ENCODE data around the gene PFDN2. TPM values are rescaled to one million over a fixed set of nuclear protein-coding genes. Genes with fewer than 3 reads are reported as not detected.

PFDN2 gene
- total and polyA plus RNA-seq, 2 experiments from 2014 or later, result 35.9 to 121 TPM

GRCh38 chr1:161082996-161083747 lies 34.7 kb downstream of the PFDN2 start:
- H3K4me1 ChIP-seq (ENCODE audit: insufficient read depth), result peaks cover 62% of the 10 kb centered on the region
- H3K36me3 ChIP-seq (ENCODE audit: low read depth), result no peaks in the 10 kb centered on the region
- peak overlapping the region; percentile 69 for H2AFZ ChIP-seq
- H3F3A ChIP-seq (ENCODE audit: insufficient read depth), result peaks cover 41% of the 10 kb centered on the region
- H3K27me3 ChIP-seq (replicated peaks; ENCODE audit: insufficient read depth), result no peaks in the 10 kb centered on the region
- 24 to 27% methylated on average over 7 to 8 of the region's 8 CpGs for WGBS, 2 experiments (ENCODE audit: low coverage in 1 of 2, low lambda C conversion rate in 2 of 2, missing lambda C conversion rate in 2 of 2)
- H3K9me2 ChIP-seq (ENCODE audit: insufficient read depth), result no peaks in the 10 kb centered on the region
- H4K20me1 ChIP-seq (ENCODE audit: insufficient read depth), result no peaks in the 10 kb centered on the region
- DNase-seq, result peak; percentile 98
- H3K9me3 ChIP-seq (ENCODE audit: low read depth), result no peaks in the 10 kb centered on the region
- H3K9ac ChIP-seq, result peak overlapping the region; percentile 74
- in situ Hi-C loops (cut with MboI), result no loop called here
- no peak overlapping the region for H3K4me3 ChIP-seq
- H3K4me2 ChIP-seq (ENCODE audit: unreplicated experiment), result peak overlapping the region; percentile 42
- H3K27ac ChIP-seq, result peak overlapping the region; percentile 88
- TF ChIP-seq EZH2 (IDR thresholded peaks at IDR 0.05; ENCODE audit: insufficient read depth, poor library complexity, severe bottlenecking) (no peak), EZH2phosphoT487 (IDR thresholded peaks at IDR 0.05; ENCODE audit: insufficient read depth, low read depth) (no peak)
- H3K79me2 ChIP-seq (ENCODE audit: insufficient read depth), result no peaks in the 10 kb centered on the region

- 97 to 100% methylated on average over 2 of the region's 2 CpGs for WGBS, 2 experiments (ENCODE audit: low coverage in 1 of 2, low lambda C conversion rate in 2 of 2, missing lambda C conversion rate in 2 of 2)
- Histone ChIP-seq H3K36me3 (ENCODE audit: low read depth) (no peaks in the 10 kb centered on the region), H4K20me1 (ENCODE audit: insufficient read depth) (no peaks in the 10 kb centered on the region), H3K9ac (peak overlapping the region; percentile 74; the same call in 1 of the 2 replicates), H3K9me3 (ENCODE audit: low read depth) (no peaks in the 10 kb centered on the region), H3K4me2 (ENCODE audit: unreplicated experiment) (no peak overlapping the region), H3K4me3 (no peak overlapping the region), H3K27me3 (replicated peaks; ENCODE audit: insufficient read depth) (no peaks in the 10 kb centered on the region), H3F3A (ENCODE audit: insufficient read depth) (peaks cover 34% of the 10 kb centered on the region), H3K4me1 (ENCODE audit: insufficient read depth) (peaks cover 55% of the 10 kb centered on the region), H3K79me2 (ENCODE audit: insufficient read depth) (no peaks in the 10 kb centered on the region), H3K27ac (peak overlapping the region; percentile 88), H2AFZ (no peak overlapping the region), H3K9me2 (ENCODE audit: insufficient read depth) (no peaks in the 10 kb centered on the region)
- no peak for DNase-seq
- TF ChIP-seq EZH2phosphoT487 (IDR thresholded peaks at IDR 0.05; ENCODE audit: insufficient read depth, low read depth) (no peak), EZH2 (IDR thresholded peaks at IDR 0.05; ENCODE audit: insufficient read depth, poor library complexity, severe bottlenecking) (no peak)
- in situ Hi-C loops (cut with MboI), result no loop called here
Observed at GRCh38 chr1:161082483-161082882, 35.4 kb downstream of the PFDN2 start.

GRCh38 chr1:161081519-161081918 lies 36.3 kb downstream of the PFDN2 start:
- Histone ChIP-seq H3K79me2 (ENCODE audit: insufficient read depth) (no peaks in the 10 kb centered on the region), H3K36me3 (ENCODE audit: low read depth) (no peaks in the 10 kb centered on the region), H3K9me3 (ENCODE audit: low read depth) (no peaks in the 10 kb centered on the region), H3K4me2 (ENCODE audit: unreplicated experiment) (no peak overlapping the region), H3K9ac (peak overlapping the region; percentile 26), H4K20me1 (ENCODE audit: insufficient read depth) (no peaks in the 10 kb centered on the region), H3K9me2 (ENCODE audit: insufficient read depth) (no peaks in the 10 kb centered on the region), H3K27ac (peak overlapping the region; percentile 88), H3K4me3 (no peak overlapping the region), H3F3A (ENCODE audit: insufficient read depth) (peaks cover 31% of the 10 kb centered on the region), H3K4me1 (ENCODE audit: insufficient read depth) (peaks cover 54% of the 10 kb centered on the region), H3K27me3 (replicated peaks; ENCODE audit: insufficient read depth) (no peaks in the 10 kb centered on the region), H2AFZ (peak overlapping the region; percentile 64; the same call in 1 of the 2 replicates)
- DNase-seq, result no peak
- TF ChIP-seq EZH2phosphoT487 (IDR thresholded peaks at IDR 0.05; ENCODE audit: insufficient read depth, low read depth), result no peak
- no peak for TF ChIP-seq EZH2 (IDR thresholded peaks at IDR 0.05; ENCODE audit: insufficient read depth, poor library complexity, severe bottlenecking)
- in situ Hi-C loops (cut with MboI), result no loop called here
- 74 to 87% methylated on average over 4 to 5 of the region's 5 CpGs for WGBS, 2 experiments (ENCODE audit: low coverage in 1 of 2, low lambda C conversion rate in 2 of 2, missing lambda C conversion rate in 2 of 2)

GRCh38 chr1:161080441-161081405 lies 37.1 kb downstream of the PFDN2 start:
- Histone ChIP-seq H4K20me1 (ENCODE audit: insufficient read depth) (no peaks in the 10 kb centered on the region), H3K27ac (peak overlapping the region; percentile 88), H3F3A (ENCODE audit: insufficient read depth) (peaks cover 31% of the 10 kb centered on the region), H3K4me2 (ENCODE audit: unreplicated experiment) (peak overlapping the region; percentile 46), H3K9me2 (ENCODE audit: insufficient read depth) (no peaks in the 10 kb centered on the region), H3K4me1 (ENCODE audit: insufficient read depth) (peaks cover 54% of the 10 kb centered on the region), H3K9me3 (ENCODE audit: low read depth) (no peaks in the 10 kb centered on the region), H3K79me2 (ENCODE audit: insufficient read depth) (no peaks in the 10 kb centered on the region), H3K36me3 (ENCODE audit: low read depth) (no peaks in the 10 kb centered on the region), H3K4me3 (no peak overlapping the region), H2AFZ (peak overlapping the region; percentile 64), H3K27me3 (replicated peaks; ENCODE audit: insufficient read depth) (no peaks in the 10 kb centered on the region), H3K9ac (peak overlapping the region; percentile 26)
- 37 to 45% methylated on average over 5 of the region's 5 CpGs for whole genome bisulfite sequencing, 2 experiments (ENCODE audit: low coverage in 1 of 2, low lambda C conversion rate in 2 of 2, missing lambda C conversion rate in 2 of 2)
- TF ChIP-seq EZH2phosphoT487 (IDR thresholded peaks at IDR 0.05; ENCODE audit: insufficient read depth, low read depth), result no peak
- no peak for TF ChIP-seq EZH2 (IDR thresholded peaks at IDR 0.05; ENCODE audit: insufficient read depth, poor library complexity, severe bottlenecking)
- peak; percentile 80 for DNase-seq
- in situ Hi-C loops (cut with MboI), result no loop called here
